Measurements from ENCODE around the gene MESP1.
"Not testable (repeated sequence)": the region's sequence is repeated elsewhere in the genome, so short reads cannot be mapped to it uniquely, and the experiment has no call there.

Gene MESP1

GRCh38 chr15:89792106-89792805 is 41.2 kb upstream of the MESP1 start:
- no peak for TF ChIP-seq CTCF (IDR thresholded peaks at IDR 0.05; ENCODE audit: low read depth, low read length, missing control alignments)
- no peak for DNase-seq (ENCODE audit: low read depth)
- no peak overlapping the region for H3K4me3 ChIP-seq (ENCODE audit: low read depth, low read length)

- no peak for DNase-seq (ENCODE audit: low read depth)
- TF ChIP-seq CTCF (IDR thresholded peaks at IDR 0.05; ENCODE audit: low read depth, low read length, missing control alignments), result no peak
- no peak overlapping the region for H3K4me3 ChIP-seq (ENCODE audit: low read depth, low read length)
Observed at GRCh38 chr15:89790661-89791060, 39.6 kb upstream of the MESP1 start.

- no peak for DNase-seq (ENCODE audit: low read depth)
- H3K4me3 ChIP-seq (ENCODE audit: low read depth, low read length), result no peak overlapping the region
- no peak for TF ChIP-seq CTCF (IDR thresholded peaks at IDR 0.05; ENCODE audit: low read depth, low read length, missing control alignments)
Observed at GRCh38 chr15:89790206-89790605, 39.2 kb upstream of the MESP1 start.

GRCh38 chr15:89788585-89788984 is 37.5 kb upstream of the MESP1 start:
- not testable (repeated sequence) for H3K4me3 ChIP-seq (ENCODE audit: low read depth, low read length); DNase-seq (ENCODE audit: low read depth)

GRCh38 chr15:89787944-89788343 is 36.9 kb upstream of the MESP1 start:
- no peak overlapping the region for H3K4me3 ChIP-seq (ENCODE audit: low read depth, low read length)
- no peak for DNase-seq (ENCODE audit: low read depth)
- no peak for TF ChIP-seq CTCF (IDR thresholded peaks at IDR 0.05; ENCODE audit: low read depth, low read length, missing control alignments)

GRCh38 chr15:89785774-89786140 is 34.7 kb upstream of the MESP1 start:
- no peak overlapping the region for H3K4me3 ChIP-seq (ENCODE audit: low read depth, low read length)
- no peak for TF ChIP-seq CTCF (IDR thresholded peaks at IDR 0.05; ENCODE audit: low read depth, low read length, missing control alignments)
- DNase-seq (ENCODE audit: low read depth), result no peak

GRCh38 chr15:89785064-89785773 is 34.2 kb upstream of the MESP1 start:
- TF ChIP-seq CTCF (IDR thresholded peaks at IDR 0.05; ENCODE audit: low read depth, low read length, missing control alignments), result no peak
- no peak overlapping the region for H3K4me3 ChIP-seq (ENCODE audit: low read depth, low read length)
- DNase-seq (ENCODE audit: low read depth), result no peak
